Neutrophil (primary cell): Measurements from ENCODE around the gene SUPT6H.
"Not testable (repeated sequence)": the region's sequence is repeated elsewhere in the genome, so short reads cannot be mapped to it uniquely, and the experiment has no call there.

Experiments used
- H3K27ac ChIP-seq: fragments of 200-600 bp; sonication (generic); 2 replicates; pipeline ENCODE4 v1.5.1; 2016; ENCODE audit warnings: mild to moderate bottlenecking, moderate library complexity
- H3K27me3 ChIP-seq: fragments of 200-600 bp; sonication (generic); 2 replicates; pipeline ENCODE4 v1.6.0; 2016; ENCODE audit warnings: mild to moderate bottlenecking
- H3K36me3 ChIP-seq: fragments of 200-600 bp; sonication (generic); 2 replicates; pipeline ENCODE4 v1.5.1; 2017
- H3K4me1 ChIP-seq, 2 experiments: fragments of 200-600 bp in 1 of 2; sonication (generic) in 1 of 2; 1 replicate in 1 of 2; 2 replicates in 1 of 2; pipeline versions ENCODE4 v1.5.1 to v1.6.1; 2013 to 2016; ENCODE audit warnings: low read depth in 1 of 2, low read length in 1 of 2, mild to moderate bottlenecking in 1 of 2, moderate library complexity in 1 of 2; ENCODE audit not compliant: control insufficient read depth in 1 of 2, insufficient read depth in 1 of 2
- H3K4me3 ChIP-seq, 2 experiments: fragments of 200-600 bp in 1 of 2; sonication (generic) in 1 of 2; 1 replicate in 1 of 2; 2 replicates in 1 of 2; pipeline ENCODE4 v1.5.1; 2013 to 2016; ENCODE audit warnings: low read depth in 1 of 2, low read length in 1 of 2, mild to moderate bottlenecking in 1 of 2, moderate library complexity in 1 of 2
- H3K9me3 ChIP-seq: fragments of 200-600 bp; sonication (generic); 2 replicates; pipeline ENCODE4 v1.5.1; 2016
- TF ChIP-seq, protein P1 (sequence below): fragments of 200-600 bp; sonication (generic); IDR thresholded peaks from 2 replicates; pipeline ENCODE4 v1.5.1; 2016; ENCODE audit warnings: antibody characterized with exemption

Gene SUPT6H

DNA sequence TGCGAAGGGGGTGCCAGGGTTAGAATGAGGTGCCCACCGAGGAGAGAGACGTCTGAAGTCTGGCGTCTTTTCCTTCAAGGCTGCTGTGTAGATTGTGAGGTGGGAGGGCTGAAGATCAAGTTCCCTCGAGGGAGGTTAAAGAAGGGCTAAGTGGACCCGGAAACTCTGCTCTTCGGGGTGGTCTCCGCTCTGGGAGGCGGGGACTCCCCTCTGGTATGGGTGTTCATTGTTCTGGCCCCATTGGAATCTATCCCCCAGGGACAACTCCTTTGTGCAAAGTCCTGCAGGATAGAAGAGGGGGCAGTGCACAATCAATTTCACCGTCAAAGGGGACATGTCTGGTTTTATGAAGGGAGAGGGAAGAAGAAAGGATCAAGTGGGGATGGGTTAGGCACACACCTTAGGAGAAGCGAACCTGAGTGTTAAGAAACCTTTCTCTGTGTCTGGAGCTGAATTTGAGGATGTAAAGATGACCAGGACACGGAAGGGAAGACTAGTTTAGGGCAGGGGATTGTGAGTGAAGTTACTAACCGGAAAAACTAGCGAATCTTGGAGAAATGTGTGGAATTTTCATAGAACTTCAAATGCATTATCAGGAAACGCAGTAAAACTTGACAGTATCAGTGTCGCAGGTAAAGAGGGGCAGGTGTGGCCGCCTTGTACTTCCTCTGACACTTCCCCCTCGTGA lies 56.5 kb downstream of the SUPT6H start:
- Histone ChIP-seq H3K27me3 (peaks cover 31% of the 10 kb centered on the region), H3K36me3 (peaks cover 11% of the 10 kb centered on the region), H3K4me1 (peaks cover 37 to 41% of the 10 kb centered on the region in 2 experiments), H3K4me3 (peak overlapping the region in 1 of 2 experiments; percentile 6), H3K9me3 (no peaks in the 10 kb centered on the region), H3K27ac (no peak overlapping the region)
- TF ChIP-seq, protein P1, sequence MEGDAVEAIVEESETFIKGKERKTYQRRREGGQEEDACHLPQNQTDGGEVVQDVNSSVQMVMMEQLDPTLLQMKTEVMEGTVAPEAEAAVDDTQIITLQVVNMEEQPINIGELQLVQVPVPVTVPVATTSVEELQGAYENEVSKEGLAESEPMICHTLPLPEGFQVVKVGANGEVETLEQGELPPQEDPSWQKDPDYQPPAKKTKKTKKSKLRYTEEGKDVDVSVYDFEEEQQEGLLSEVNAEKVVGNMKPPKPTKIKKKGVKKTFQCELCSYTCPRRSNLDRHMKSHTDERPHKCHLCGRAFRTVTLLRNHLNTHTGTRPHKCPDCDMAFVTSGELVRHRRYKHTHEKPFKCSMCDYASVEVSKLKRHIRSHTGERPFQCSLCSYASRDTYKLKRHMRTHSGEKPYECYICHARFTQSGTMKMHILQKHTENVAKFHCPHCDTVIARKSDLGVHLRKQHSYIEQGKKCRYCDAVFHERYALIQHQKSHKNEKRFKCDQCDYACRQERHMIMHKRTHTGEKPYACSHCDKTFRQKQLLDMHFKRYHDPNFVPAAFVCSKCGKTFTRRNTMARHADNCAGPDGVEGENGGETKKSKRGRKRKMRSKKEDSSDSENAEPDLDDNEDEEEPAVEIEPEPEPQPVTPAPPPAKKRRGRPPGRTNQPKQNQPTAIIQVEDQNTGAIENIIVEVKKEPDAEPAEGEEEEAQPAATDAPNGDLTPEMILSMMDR = no peak

DNA sequence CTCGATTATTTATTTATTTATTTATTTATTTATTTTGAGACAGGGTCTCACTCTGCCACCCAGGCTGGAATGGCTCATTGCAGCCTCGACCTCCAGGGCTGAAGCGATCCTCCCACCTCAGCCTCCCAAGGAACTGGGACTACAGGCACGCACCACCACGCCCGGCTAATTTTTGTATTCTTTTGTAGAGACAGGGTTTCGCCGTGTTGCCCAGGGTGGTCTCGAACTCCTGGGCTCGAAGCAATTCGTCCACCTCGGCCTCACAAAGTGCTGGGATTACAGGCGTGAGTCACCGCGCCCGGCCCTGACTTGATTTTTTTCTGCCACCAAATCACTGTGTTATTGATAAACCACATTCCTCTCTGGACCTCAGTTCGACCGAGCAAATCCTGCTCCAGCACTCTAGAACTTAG lies 57.0 kb downstream of the SUPT6H start:
- Histone ChIP-seq H3K36me3 (peaks cover 15% of the 10 kb centered on the region), H3K4me1 (peaks cover 37 to 41% of the 10 kb centered on the region in 2 experiments)
- TF ChIP-seq, protein P1 = no peak

DNA sequence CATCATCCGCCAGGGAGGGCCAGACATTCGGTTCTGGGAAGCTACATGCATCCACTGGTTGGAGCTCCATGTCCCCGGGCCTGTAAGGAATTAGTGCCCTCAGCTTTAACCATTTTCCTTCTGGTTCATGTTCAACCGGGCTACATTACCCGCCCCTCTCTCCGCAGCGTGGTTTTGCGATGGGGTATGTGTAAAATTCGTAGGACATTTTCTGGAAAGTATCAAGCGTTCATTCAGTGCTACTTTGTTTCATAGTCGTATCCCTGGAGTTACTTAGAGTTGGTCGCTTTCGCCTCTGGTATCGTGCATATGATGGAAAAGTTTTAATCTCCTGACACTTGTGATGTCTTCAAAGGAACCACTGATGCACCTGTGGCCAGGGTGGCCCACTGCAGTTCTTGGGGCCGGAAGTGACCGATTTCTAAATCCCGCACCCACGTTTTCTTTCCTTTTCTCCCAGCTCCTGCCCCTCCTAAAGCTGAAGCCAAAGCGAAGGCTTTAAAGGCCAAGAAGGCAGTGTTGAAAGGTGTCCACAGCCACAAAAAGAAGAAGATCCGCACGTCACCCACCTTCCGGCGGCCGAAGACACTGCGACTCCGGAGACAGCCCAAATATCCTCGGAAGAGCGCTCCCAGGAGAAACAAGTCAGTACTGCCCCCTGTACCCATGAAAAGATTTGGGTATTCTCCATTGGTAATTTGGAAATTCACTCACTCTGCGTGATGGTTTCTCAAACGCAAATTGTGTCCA lies 58.4 kb downstream of the SUPT6H start:
- H3K4me3 ChIP-seq = peak overlapping the region; percentile 88 to 98
- peaks cover 42 to 44% of the 10 kb centered on the region in 2 experiments for H3K4me1 ChIP-seq
- H3K27me3 ChIP-seq = peaks cover 39% of the 10 kb centered on the region
- peak overlapping the region; percentile 80 for H3K27ac ChIP-seq
- peaks cover 22% of the 10 kb centered on the region for H3K36me3 ChIP-seq
- TF ChIP-seq, protein P1 = no peak
- no peaks in the 10 kb centered on the region for H3K9me3 ChIP-seq

More for the DNA sequence above, 57.0 kb downstream of the SUPT6H start:
- peaks cover 31% of the 10 kb centered on the region for H3K27me3 ChIP-seq
- H3K4me3 ChIP-seq = peak overlapping the region; percentile 88 to 98
- no peaks in the 10 kb centered on the region for H3K9me3 ChIP-seq
- H3K27ac ChIP-seq = peak overlapping the region; percentile 80

DNA sequence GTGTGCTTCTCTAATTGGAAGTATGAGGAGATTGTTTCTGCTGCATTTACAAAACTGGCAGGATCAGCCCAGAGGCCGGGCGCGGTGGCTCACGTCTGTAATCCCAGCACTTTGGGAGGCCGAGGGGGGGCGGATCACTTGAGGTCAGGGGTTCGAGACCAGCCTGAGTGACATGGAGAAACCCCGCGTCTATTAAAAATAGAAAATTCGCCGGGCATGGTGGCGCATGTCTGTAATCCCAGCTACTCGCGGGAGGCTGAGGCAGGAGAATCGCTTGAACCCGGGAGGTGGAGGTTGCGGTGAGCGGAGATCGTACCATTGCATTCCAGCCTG lies 59.0 kb downstream of the SUPT6H start:
- peak overlapping the region; percentile 80 for H3K27ac ChIP-seq
- H3K4me1 ChIP-seq = peaks cover 47 to 49% of the 10 kb centered on the region in 2 experiments
- H3K4me3 ChIP-seq = peak overlapping the region; percentile 88 to 98
- H3K9me3 ChIP-seq = not testable (repeated sequence)
- peaks cover 22% of the 10 kb centered on the region for H3K36me3 ChIP-seq
- peaks cover 41% of the 10 kb centered on the region for H3K27me3 ChIP-seq

DNA sequence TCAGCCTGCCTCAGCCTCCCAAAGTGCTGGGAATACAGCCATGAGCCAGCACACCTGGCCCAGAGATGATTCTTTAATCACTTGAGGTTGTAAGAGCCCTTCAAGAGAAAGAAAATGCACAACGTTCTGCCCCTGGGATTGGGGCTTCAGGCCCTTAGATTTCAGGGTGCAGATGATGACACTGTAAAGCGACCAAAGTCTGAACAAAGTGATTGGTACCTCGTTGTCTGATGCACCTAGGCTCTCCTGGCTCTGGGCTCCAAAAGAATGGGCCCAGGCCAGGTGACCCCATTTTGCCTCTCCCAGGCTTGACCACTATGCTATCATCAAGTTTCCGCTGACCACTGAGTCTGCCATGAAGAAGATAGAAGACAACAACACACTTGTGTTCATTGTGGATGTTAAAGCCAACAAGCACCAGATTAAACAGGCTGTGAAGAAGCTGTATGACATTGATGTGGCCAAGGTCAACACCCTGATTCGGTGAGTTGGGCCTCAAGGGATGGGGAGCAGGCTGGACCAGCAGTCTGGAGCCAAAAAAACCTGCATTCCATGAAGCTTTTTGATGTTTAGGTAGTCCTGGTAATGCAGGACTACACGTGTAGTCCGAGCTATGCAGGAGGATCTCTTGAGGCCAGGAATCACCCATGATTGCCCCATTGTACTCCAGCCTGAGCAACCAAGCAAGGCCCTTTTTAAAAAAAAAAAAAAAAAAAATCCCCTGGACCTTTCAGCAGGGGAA lies 60.6 kb downstream of the SUPT6H start:
- no peak overlapping the region for H3K27ac ChIP-seq
- H3K4me1 ChIP-seq = peaks cover 52 to 56% of the 10 kb centered on the region in 2 experiments
- H3K4me3 ChIP-seq = no peak overlapping the region
- H3K36me3 ChIP-seq = peaks cover 22% of the 10 kb centered on the region
- H3K27me3 ChIP-seq = peaks cover 32% of the 10 kb centered on the region
- TF ChIP-seq, protein P1 = no peak
- no peaks in the 10 kb centered on the region for H3K9me3 ChIP-seq
